Vagina (tissue), 2 donors: ENCODE measurements around the gene CDC14B.

ENCODE experiments used
- POLR2A ChIP-seq, 2 donors: fragments of 450-650 bp; IDR thresholded peaks; one replicate each; pipeline ENCODE4 v1.6.1; 2017; ENCODE audit warnings: antibody characterized with exemption in 2 of 2, mild to moderate bottlenecking in 2 of 2, moderate library complexity in 2 of 2
- TF ChIP-seq, protein P1 (sequence below), 3 experiments: fragments of 450-650 bp in 2 of 3; fragments of 200-600 bp in 1 of 3; sonication (generic) in 1 of 3; IDR thresholded peaks; one replicate each; pipeline ENCODE4 v1.5.1; 2017 to 2019; ENCODE audit warnings: antibody characterized with exemption in 3 of 3, mild to moderate bottlenecking in 2 of 3, moderate library complexity in 2 of 3

GRCh38 chr9:96503918-96504317 is 115.7 kb downstream of the CDC14B start:
- no peak for TF ChIP-seq POLR2A (IDR thresholded peaks at IDR 0.05)
- TF ChIP-seq, protein P1, sequence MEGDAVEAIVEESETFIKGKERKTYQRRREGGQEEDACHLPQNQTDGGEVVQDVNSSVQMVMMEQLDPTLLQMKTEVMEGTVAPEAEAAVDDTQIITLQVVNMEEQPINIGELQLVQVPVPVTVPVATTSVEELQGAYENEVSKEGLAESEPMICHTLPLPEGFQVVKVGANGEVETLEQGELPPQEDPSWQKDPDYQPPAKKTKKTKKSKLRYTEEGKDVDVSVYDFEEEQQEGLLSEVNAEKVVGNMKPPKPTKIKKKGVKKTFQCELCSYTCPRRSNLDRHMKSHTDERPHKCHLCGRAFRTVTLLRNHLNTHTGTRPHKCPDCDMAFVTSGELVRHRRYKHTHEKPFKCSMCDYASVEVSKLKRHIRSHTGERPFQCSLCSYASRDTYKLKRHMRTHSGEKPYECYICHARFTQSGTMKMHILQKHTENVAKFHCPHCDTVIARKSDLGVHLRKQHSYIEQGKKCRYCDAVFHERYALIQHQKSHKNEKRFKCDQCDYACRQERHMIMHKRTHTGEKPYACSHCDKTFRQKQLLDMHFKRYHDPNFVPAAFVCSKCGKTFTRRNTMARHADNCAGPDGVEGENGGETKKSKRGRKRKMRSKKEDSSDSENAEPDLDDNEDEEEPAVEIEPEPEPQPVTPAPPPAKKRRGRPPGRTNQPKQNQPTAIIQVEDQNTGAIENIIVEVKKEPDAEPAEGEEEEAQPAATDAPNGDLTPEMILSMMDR (IDR thresholded peaks at IDR 0.05) = no peak
